ENCODE results near the gene AGT.
"Not testable (repeated sequence)": the region's sequence is repeated elsewhere in the genome, so short reads cannot be mapped to it uniquely, and the experiment has no call there.

GRCh38 chr1:230658103-230658502 is 55.8 kb downstream of the AGT start:
- TF ChIP-seq CTCF (IDR thresholded peaks at IDR 0.05); RFX5 (IDR thresholded peaks at IDR 0.05); HDAC2 (IDR thresholded peaks at IDR 0.05); NR3C1 (IDR thresholded peaks at IDR 0.05); POLR2A (IDR thresholded peaks at IDR 0.05; ENCODE audit: low read length); RNF2 (IDR thresholded peaks at IDR 0.05; ENCODE audit: borderline replicate concordance, low read depth); REST (IDR thresholded peaks at IDR 0.05); EP300 (IDR thresholded peaks at IDR 0.05); KDM1A (IDR thresholded peaks at IDR 0.05; ENCODE audit: low read depth): not testable (repeated sequence)

Data from A549 (cell line).